Liver (tissue), 10 donors: ENCODE measurements around the gene HLA-DRB1. TPM values are rescaled to one million over a fixed set of nuclear protein-coding genes. Genes with fewer than 3 reads are reported as not detected.
A peak's percentile ranks its signal among the peaks of the same experiment; 100 is the strongest.
"Not testable (repeated sequence)": the region's sequence is repeated elsewhere in the genome, so short reads cannot be mapped to it uniquely, and the experiment has no call there.

Experiments
- DNase-seq: peaks from one replicate; pipeline ENCODE4 v3.0.0-alpha.2; 2017; ENCODE audit warnings: low spot score
- H3K27ac ChIP-seq, 2 donors: one replicate each; pipeline ENCODE4 v1.7.0; 2013; ENCODE audit warnings: inconsistent platforms in 2 of 2, low read length in 2 of 2, control low read depth in 1 of 2, low read depth in 1 of 2, mild to moderate bottlenecking in 1 of 2
- H3K27me3 ChIP-seq, 4 donors: one replicate each; pipeline versions ENCODE4 v1.6.1 to v1.7.0; 2013; ENCODE audit warnings: low read length in 3 of 4, inconsistent platforms in 1 of 4, mild to moderate bottlenecking in 1 of 4, moderate library complexity in 1 of 4; ENCODE audit not compliant: control insufficient read depth in 4 of 4, insufficient read depth in 4 of 4
- H3K36me3 ChIP-seq, 4 donors: one replicate each; pipeline versions ENCODE4 v1.6.1 to v1.7.0; 2013; ENCODE audit warnings: low read length in 3 of 4, mild to moderate bottlenecking in 3 of 4, low read depth in 1 of 4, moderate library complexity in 1 of 4; ENCODE audit not compliant: control insufficient read depth in 4 of 4, insufficient read depth in 3 of 4
- H3K4me1 ChIP-seq, 4 donors: one replicate each; pipeline versions ENCODE4 v1.6.1 to v1.7.0; 2013; ENCODE audit warnings: low read length in 3 of 4, mild to moderate bottlenecking in 3 of 4, moderate library complexity in 1 of 4; ENCODE audit not compliant: control insufficient read depth in 4 of 4, insufficient read depth in 4 of 4
- H3K4me3 ChIP-seq, 3 donors: one replicate each; pipeline versions ENCODE4 v1.6.1 to v1.7.0; 2013; ENCODE audit warnings: low read length in 3 of 3, control low read depth in 1 of 3, low read depth in 1 of 3, mild to moderate bottlenecking in 1 of 3
- H3K9ac ChIP-seq, 2 donors: one replicate each; pipeline ENCODE4 v1.7.0; 2013; ENCODE audit warnings: low read length in 2 of 2, mild to moderate bottlenecking in 2 of 2, moderate library complexity in 2 of 2, control low read depth in 1 of 2, low read depth in 1 of 2
- H3K9me3 ChIP-seq, 4 donors: one replicate each; pipeline versions ENCODE4 v1.6.1 to v1.7.0; 2013; ENCODE audit warnings: low read length in 3 of 4; ENCODE audit not compliant: control insufficient read depth in 4 of 4
- GABPA ChIP-seq, 2 donors: IDR thresholded peaks in 1 of 2; conservative IDR thresholded peaks in 1 of 2; 2 replicates each; pipeline ENCODE4 v1.6.1; 2016; ENCODE audit warnings: antibody characterized with exemption in 2 of 2, mild to moderate bottlenecking in 1 of 2, moderate library complexity in 1 of 2
- HNF4A ChIP-seq, 2 donors: conservative IDR thresholded peaks; 2 replicates each; pipeline ENCODE4 v1.6.1; 2016; ENCODE audit warnings: antibody characterized with exemption in 2 of 2, mild to moderate bottlenecking in 2 of 2
- HNF4G ChIP-seq: IDR thresholded peaks from 2 replicates; pipeline ENCODE4 v1.6.1; 2016; ENCODE audit warnings: antibody characterized with exemption
- RAD21 ChIP-seq, 2 donors: IDR thresholded peaks; 2 replicates each; pipeline ENCODE4 v1.6.1; 2016; ENCODE audit warnings: antibody characterized with exemption in 2 of 2, mild to moderate bottlenecking in 2 of 2
- YY1 ChIP-seq: IDR thresholded peaks from 2 replicates; pipeline ENCODE4 v1.6.1; 2016; ENCODE audit warnings: antibody characterized with exemption, mild to moderate bottlenecking
- WGBS: extraction: QIAGEN DNeasy Blood & Tissue Kit; methylation state at CpG from one replicate; pipeline ENCODE4 v1.1.7; 2013; 5-methylcytosine and 5-hydroxymethylcytosine counted together
- polyA plus RNA-seq, 2 donors: library from polyadenylated mRNA; stranded (reverse) in 1 of 2; unstranded in 1 of 2; fragments of 200-250 nt in 1 of 2; fragments of >200 nt in 1 of 2; fragmentation: Nextera tagmentation in 1 of 2; extraction: Ambion mirVana in 1 of 2; gene quantifications; one replicate each; pipeline versions ENCODE4 v1.2.1 to v1.2.3, GENCODE V29; 2013 to 2015
- small RNA-seq: library from RNA; depleted of rRNA; stranded (forward); fragments of <200 nt; gene quantifications from one replicate; pipeline ENCODE3, GENCODE V24; 2014
- total RNA-seq, 2 donors: library from RNA; depleted of rRNA; stranded (reverse); fragments of >200 nt; gene quantifications; one replicate each; pipeline ENCODE4 v1.2.3, GENCODE V29; 2014
- donor health status: healthy.
- donor health status: healthy.
- donor health status: healthy.
- donor health status: healthy.
- donor health status: healthy.

Gene HLA-DRB1
- total and polyA plus RNA-seq, 4 donors: 26.0 to 46.1 (median 36.4) TPM

DNA sequence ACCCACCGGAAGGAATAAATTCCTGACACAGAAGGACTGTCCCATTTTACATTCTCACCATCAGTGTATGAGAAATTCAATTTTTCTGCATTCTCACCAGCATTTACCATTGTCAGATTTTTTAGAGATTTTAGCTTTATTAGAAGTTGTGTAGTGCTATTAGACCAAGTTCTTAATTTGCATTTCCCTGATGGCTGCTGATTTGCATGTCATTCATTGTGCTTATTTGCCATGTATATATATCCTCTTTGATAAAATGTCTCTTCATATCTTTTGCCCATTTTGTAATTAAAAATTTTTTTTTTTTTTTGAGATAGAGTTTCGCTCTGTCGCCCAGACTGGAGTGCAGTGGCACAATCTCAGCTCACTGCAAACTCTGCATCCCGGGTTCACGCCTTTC is 49.8 kb downstream of the HLA-DRB1 start:
- H3K27ac ChIP-seq: no peak overlapping the region
- TF ChIP-seq RAD21 (IDR thresholded peaks at IDR 0.05) (no peak), HNF4A (conservative IDR thresholded peaks at IDR 0.05) (no peak), YY1 (no peak)
- WGBS: 55% methylated on average over 4 of the region's 5 CpGs
- H3K4me3 ChIP-seq: no peak overlapping the region
- no peaks in the 10 kb centered on the region for H3K36me3 ChIP-seq
- DNase-seq: no peak
- H3K4me1 ChIP-seq: no peaks in the 10 kb centered on the region
- no peaks in the 10 kb centered on the region for H3K9me3 ChIP-seq
- no peak overlapping the region for H3K9ac ChIP-seq
- H3K27me3 ChIP-seq: no peaks in the 10 kb centered on the region

DNA sequence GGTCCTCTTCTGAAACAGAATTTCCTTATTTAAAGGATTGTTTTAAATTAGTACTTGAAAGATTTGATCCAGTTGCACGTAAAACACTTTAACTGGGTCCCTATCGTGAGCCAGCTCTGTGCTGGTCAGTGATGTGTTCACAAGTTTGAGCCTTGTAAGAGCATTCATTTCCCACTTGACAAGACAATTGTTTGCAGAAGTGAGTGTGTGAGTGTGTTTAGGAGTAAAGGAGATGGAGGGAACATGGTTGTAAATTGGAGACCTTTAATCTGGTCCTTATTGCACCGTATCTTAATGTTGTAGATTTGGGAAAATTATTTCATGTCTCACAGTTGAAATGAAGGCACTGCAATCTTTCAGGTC is 59.2 kb downstream of the HLA-DRB1 start:
- H3K9me3 ChIP-seq, H3K27me3 ChIP-seq, H3K9ac ChIP-seq, DNase-seq, H3K4me1 ChIP-seq, H3K27ac ChIP-seq, H3K4me3 ChIP-seq, H3K36me3 ChIP-seq: not testable (repeated sequence)
- WGBS: 0% methylated on average over 3 of the region's 3 CpGs

DNA sequence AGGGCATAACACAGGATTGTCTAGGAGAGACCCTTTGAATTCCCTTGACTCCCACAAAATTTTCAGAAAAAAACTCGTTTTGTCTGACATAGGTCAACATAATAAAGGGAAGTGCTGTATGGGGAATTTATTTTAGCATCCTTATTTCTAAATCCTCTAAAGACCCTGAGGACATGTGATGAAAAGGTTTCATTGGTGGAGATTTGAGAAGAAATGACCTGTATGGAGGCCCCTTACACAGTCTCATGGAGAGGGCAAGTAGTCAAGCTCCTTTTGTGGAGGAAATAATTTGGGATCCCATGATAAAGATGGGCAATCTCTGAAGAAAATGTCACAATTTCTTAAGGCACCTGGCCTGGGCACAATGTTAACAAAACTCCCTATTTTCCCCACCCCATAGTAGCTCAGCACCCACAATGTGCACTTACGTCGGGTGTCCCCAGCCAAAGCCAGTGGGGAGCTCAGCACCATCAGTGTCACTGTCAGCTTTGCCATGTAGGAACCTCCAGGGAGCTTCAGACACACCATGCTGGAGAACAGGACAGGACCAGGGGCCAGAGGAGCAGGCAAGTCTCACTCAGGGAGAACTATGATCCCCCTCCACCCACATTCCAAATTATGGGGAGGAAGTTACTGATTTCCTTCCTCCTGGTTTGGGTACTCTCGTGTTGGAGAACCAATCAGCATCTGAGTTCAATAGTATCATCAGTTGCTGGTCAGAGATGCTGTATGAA is 59.8 kb downstream of the HLA-DRB1 start, which contains the start of gene HLA-DRB5:
Gene HLA-DRB5, minus strand, starts transcription at position 591 of the 734 bp plus-strand sequence. Its CDS starts 63 bp downstream, at position 528.
- peak within 1 kb of the TSS in 1 of 3 donors; percentile 25 for H3K4me3 ChIP-seq
- TF ChIP-seq HNF4G (no peak), GABPA (IDR thresholded peaks at IDR 0.05 in 1 of 2, conservative IDR thresholded peaks at IDR 0.05 in 1 of 2) (no peak)
- H3K4me1 ChIP-seq: no peaks in the 10 kb centered on the region
- no peak within 1 kb of the TSS for H3K9ac ChIP-seq
- H3K27me3 ChIP-seq: no peaks in the 10 kb centered on the region
- no peaks in the 10 kb centered on the region for H3K9me3 ChIP-seq
- WGBS: 20% methylated on average over 3 of the region's 4 CpGs
- H3K27ac ChIP-seq: peak within 1 kb of the TSS in 1 of 2 donors; percentile 1
- H3K36me3 ChIP-seq: no peaks in the 10 kb centered on the region
- DNase-seq: no peak

Small RNA genes within 50 kb of the gene (small RNA-seq; reads per million reads assigned to genes)
- gene RNU1-61P: not detected

Other genes with a start within 250 kb of the HLA-DRB1 start
- gene TSBP1, start 217.9 kb downstream of the HLA-DRB1 start, total RNA-seq: not detected
- gene TSBP1, start 217.9 kb downstream of the HLA-DRB1 start, polyA plus RNA-seq: not detected
- not detected for gene BTNL2, start 182.7 kb downstream of the HLA-DRB1 start, total RNA-seq
- not detected for gene BTNL2, start 182.7 kb downstream of the HLA-DRB1 start, polyA plus RNA-seq
- gene HLA-DRA, start 150.0 kb downstream of the HLA-DRB1 start, total RNA-seq: 10 to 100 TPM; 82.1 to 94.2 TPM
- gene HLA-DRA, start 150.0 kb downstream of the HLA-DRB1 start, polyA plus RNA-seq: 100 to 1,000 TPM in 1 of 2 donors, 10 to 100 TPM in 1; 53.4 to 145 TPM
- 10 to 100 TPM in 1 of 2 donors, 1 to 10 TPM in 1; 3.8 to 42.9 TPM for gene HLA-DRB5, start 59.6 kb downstream of the HLA-DRB1 start, total RNA-seq
- 1 to 10 TPM in 1 of 2 donors, under 1 TPM in 1; 0.36 to 1.8 TPM for gene HLA-DRB5, start 59.6 kb downstream of the HLA-DRB1 start, polyA plus RNA-seq
- gene HLA-DQA1, start 47.6 kb upstream of the HLA-DRB1 start, total RNA-seq: 10 to 100 TPM in 1 of 2 donors, 1 to 10 TPM in 1; 8.5 to 19.9 TPM
- gene HLA-DQA1, start 47.6 kb upstream of the HLA-DRB1 start, polyA plus RNA-seq: 10 to 100 TPM in 1 of 2 donors, 1 to 10 TPM in 1; 2.1 to 10.2 TPM
- gene HLA-DQB1, start 76.8 kb upstream of the HLA-DRB1 start, total RNA-seq: 10 to 100 TPM; 12.1 to 12.4 TPM
- gene HLA-DQB1, start 76.8 kb upstream of the HLA-DRB1 start, polyA plus RNA-seq: 1 to 10 TPM; 1.9 to 2.4 TPM
- gene HLA-DQA2, start 151.5 kb upstream of the HLA-DRB1 start, total RNA-seq: under 1 TPM in 1 of 2 donors, not detected in 1; 0.23 TPM
- gene HLA-DQA2, start 151.5 kb upstream of the HLA-DRB1 start, polyA plus RNA-seq: under 1 TPM; 0.16 to 0.32 TPM
- not detected for gene HLA-DQB2, start 173.7 kb upstream of the HLA-DRB1 start, total RNA-seq
- under 1 TPM in 1 of 2 donors, not detected in 1; 0.32 TPM for gene HLA-DQB2, start 173.7 kb upstream of the HLA-DRB1 start, polyA plus RNA-seq
- under 1 TPM in 1 of 2 donors, not detected in 1; 0.25 TPM for gene HLA-DOB, start 227.2 kb upstream of the HLA-DRB1 start, total RNA-seq
- gene HLA-DOB, start 227.2 kb upstream of the HLA-DRB1 start, polyA plus RNA-seq: under 1 TPM; 0.16 to 0.67 TPM
- gene TAP2, start 248.9 kb upstream of the HLA-DRB1 start, total RNA-seq: 1 to 10 TPM; 5.1 to 7.7 TPM
- 10 to 100 TPM in 1 of 2 donors, 1 to 10 TPM in 1; 2.2 to 14.9 TPM for gene TAP2, start 248.9 kb upstream of the HLA-DRB1 start, polyA plus RNA-seq